GM13976 (cell line): ENCODE data around the gene U2AF2.

Source experiments
- DNase-seq: peaks from one replicate; pipeline ENCODE4 v3.0.0; 2012; ENCODE audit warnings: low spot score
- in situ Hi-C: fragments of 300-500 bp; cut with MboI; formaldehyde crosslinking; loops from one replicate; pipeline ENCODE4 v1.12.0; 2022; ENCODE audit warnings: low sequenced_read_pairs, mixed read lengths, inconsistent platforms; ENCODE audit not compliant: unreplicated experiment
- TF ChIP-seq, protein P1 (sequence below): IDR thresholded peaks from 2 replicates; pipeline ENCODE4 v1.5.1; 2012; ENCODE audit warnings: borderline replicate concordance, mild to moderate bottlenecking; ENCODE audit not compliant: insufficient read depth; ENCODE audit errors: extremely low read depth, missing control alignments, control extremely low read depth

The U2AF2 gene

DNA sequence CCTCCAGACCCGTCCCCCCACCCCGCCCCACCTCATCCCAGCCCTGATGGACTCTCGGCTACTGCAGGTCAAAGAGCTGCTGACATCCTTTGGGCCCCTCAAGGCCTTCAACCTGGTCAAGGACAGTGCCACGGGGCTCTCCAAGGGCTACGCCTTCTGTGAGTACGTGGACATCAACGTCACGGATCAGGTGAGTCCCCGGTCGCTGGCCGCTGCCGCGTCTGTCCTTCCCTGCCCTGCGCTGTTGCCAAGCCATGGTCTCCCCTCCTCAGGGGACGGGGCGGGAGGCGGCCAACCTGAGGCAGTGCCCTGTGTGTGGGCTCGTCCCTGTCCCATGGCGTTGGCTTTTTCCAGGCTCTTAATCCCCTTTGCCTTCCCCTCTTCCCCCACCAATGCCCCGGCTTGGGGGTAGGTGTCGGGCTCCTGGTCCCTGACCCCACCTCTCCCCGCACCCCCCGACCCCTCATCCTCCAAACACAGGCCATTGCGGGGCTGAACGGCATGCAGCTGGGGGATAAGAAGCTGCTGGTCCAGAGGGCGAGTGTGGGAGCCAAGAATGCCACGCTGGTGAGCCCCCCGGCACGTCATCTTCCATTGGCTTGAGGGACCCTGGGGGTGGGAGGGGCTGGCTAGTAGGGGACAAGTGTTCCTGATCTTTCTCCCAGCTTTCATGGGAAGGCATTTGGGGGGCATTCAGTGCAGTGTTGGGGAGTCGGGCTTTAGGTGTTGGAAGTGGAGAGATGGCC, 13.9 kb downstream of the U2AF2 start:
- TF ChIP-seq, protein P1, sequence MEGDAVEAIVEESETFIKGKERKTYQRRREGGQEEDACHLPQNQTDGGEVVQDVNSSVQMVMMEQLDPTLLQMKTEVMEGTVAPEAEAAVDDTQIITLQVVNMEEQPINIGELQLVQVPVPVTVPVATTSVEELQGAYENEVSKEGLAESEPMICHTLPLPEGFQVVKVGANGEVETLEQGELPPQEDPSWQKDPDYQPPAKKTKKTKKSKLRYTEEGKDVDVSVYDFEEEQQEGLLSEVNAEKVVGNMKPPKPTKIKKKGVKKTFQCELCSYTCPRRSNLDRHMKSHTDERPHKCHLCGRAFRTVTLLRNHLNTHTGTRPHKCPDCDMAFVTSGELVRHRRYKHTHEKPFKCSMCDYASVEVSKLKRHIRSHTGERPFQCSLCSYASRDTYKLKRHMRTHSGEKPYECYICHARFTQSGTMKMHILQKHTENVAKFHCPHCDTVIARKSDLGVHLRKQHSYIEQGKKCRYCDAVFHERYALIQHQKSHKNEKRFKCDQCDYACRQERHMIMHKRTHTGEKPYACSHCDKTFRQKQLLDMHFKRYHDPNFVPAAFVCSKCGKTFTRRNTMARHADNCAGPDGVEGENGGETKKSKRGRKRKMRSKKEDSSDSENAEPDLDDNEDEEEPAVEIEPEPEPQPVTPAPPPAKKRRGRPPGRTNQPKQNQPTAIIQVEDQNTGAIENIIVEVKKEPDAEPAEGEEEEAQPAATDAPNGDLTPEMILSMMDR, result no peak
- in situ Hi-C loops, result no loop called here
- DNase-seq, result no peak

DNA sequence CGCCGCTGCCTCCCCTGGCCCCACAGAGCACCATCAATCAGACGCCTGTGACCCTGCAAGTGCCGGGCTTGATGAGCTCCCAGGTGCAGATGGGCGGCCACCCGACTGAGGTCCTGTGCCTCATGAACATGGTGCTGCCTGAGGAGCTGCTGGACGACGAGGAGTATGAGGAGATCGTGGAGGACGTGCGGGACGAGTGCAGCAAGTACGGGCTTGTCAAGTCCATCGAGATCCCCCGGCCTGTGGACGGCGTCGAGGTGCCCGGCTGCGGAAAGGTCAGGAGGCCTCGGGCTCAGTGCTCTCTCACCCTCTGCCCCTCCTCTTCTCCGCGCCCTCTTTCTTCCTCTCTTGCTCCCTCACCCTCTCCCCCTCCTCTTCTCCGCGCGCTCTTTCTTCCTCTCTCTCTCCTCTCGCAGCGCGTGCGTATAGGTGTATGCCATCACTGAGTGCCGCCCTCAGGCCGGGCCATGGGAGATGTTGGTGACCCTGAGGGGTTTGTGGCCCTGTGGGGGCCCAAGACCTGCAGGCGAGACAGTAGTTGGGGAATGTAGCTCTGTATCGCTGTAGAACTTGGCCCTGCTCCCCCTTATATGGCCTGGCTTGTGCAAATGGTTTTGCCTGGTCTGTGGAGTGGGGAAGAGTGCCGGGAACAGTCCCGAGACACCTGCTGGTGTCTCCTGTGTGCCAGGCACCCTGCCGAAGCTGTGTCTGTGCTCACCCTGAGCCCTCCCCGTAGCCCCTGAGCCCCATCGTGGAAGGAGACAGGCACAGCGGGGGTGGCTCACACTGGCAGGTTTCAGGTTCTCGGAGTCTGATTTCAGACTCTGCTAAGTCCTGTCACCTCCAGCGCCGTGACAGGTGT, 14.8 kb downstream of the U2AF2 start:
- DNase-seq, result no peak
- TF ChIP-seq, protein P1, result no peak
- in situ Hi-C loops, result no loop called here

DNA sequence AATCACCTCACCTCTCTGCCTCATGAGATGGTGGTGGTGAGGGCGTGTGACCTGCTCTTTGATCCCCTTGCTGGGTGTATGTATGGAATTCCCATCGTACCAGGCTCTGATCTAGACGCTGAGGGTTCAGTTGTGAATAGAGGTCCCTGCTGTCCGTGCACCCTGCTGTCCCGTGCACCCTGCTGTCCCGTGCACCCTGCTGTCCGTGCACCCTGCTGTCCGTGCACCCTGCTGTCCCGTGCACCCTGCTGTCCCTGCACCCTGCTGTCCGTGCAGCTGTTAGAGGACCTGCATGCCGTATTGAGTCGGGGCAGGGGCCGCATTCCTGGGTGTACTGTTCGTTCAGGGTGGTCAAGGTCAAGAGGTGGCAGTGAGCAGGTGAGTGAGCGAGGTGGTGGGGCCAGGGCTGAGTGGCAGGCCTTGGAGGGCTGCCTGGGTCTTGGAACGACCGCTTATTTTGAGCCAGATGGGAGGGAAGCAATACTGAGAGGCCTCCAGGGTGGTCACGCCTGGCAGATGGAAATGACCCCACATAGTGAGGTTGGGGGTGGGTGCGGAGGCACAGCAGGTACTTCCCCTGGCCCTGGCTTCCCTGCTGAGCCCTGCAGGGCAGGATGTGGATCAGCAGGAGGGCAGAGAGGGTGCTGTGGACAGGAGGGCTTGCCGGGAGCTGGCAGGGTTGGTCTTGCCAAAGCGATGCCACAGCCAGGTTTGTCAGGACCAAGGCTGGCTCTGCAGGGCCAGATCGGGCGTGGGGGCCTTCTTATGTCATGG, 15.6 kb downstream of the U2AF2 start:
- in situ Hi-C loops, result no loop called here
- no peak for DNase-seq
- TF ChIP-seq, protein P1, result no peak

DNA sequence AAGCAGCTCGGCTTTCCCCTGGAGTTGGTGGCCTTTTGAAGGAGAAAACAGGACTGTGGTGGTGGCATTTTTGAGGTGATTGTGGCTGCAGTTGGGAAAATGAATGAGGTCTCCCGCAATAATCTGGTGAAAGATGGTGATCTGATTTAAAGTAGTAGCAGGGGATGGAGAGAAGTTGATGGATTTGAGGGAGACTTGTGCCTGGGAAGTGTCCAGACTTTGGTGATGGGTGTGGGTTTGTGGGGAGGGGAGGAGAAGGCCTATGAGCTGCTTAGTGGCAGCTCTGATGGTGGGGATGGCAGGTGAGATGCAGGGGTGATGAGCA, 16.2 kb downstream of the U2AF2 start:
- in situ Hi-C loops, result no loop called here
- TF ChIP-seq, protein P1, result no peak
- DNase-seq, result no peak

DNA sequence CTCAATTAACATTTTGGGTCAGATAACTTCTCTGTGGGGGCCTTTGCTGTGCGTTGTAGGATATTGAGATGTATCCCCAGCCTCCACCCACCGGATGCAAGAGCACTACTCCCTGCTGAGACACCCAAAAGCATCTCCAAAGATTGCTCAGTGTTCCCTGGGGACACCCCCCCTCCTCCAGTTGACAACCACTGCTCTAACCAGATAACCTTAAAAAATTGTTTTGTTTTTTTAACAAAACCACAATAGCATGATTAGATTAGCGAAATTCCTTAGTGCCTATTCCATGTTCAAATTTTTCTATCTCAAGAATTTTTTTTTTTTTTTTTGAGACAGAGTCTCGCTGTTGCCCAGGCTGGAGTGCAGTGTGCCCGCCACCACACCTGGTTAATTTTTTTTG, 17.6 kb downstream of the U2AF2 start:
- no peak for DNase-seq
- TF ChIP-seq, protein P1, result no peak
- in situ Hi-C loops, result no loop called here

DNA sequence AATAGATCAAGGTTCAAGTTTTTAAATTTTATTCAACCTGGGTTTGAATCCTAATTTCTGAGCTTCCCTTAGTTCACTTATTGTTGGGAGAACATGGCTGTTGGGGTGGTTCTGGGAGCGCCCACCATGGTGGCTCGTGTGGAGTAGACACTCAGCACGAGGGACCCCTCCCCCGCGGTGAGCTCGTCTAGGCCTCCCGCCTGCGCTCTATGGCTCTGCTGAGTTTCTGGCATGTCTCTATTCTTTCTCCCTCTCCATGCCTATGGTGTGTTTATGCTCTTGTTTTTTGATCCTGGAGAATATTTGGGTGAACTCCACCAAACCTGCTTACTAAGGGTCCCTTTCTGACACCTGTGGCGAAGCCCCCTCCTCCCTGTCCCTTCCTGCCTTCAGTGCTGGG, 18.6 kb downstream of the U2AF2 start:
- TF ChIP-seq, protein P1, result no peak
- DNase-seq, result no peak
- in situ Hi-C loops, result no loop called here
